ENCODE data around the gene UNC93B1.

DNA sequence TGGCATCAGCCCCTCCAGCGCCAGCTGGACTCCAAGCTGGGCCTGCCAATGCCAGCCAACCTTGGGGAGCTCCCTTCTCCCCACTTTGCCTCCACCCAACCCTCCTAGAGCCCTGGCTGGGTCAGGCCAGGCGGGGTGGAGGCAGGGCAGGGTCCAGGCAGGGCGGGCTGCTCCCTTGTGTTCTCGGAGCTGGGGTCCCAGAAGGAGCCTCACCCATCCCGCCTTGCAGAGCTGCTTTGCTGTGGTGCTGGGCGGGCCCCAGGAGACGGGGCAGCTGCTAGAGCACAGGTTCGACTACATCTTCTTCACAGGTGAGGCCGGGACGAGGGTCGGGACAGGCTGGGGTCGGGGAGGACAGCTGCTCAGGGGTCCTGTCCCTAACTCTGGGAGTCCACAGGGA is 15.6 kb upstream of the UNC93B1 start:
- TF ChIP-seq TAF1 (CRISPR knock-in tag; IDR thresholded peaks at IDR 0.05) (no peak), STAG1 (CRISPR knock-in tag; IDR thresholded peaks at IDR 0.05) (no peak), SRSF1 (optimal IDR thresholded peaks at IDR 0.05; ENCODE audit: low read depth, low read length) (no peak), SETDB1 (CRISPR knock-in tag; IDR thresholded peaks at IDR 0.05; ENCODE audit: borderline replicate concordance) (no peak), ZSCAN30 (CRISPR knock-in tag; IDR thresholded peaks at IDR 0.05) (no peak), SNAPC2 (CRISPR knock-in tag; IDR thresholded peaks at IDR 0.05) (no peak)
- TF ChIP-seq, protein P1, sequence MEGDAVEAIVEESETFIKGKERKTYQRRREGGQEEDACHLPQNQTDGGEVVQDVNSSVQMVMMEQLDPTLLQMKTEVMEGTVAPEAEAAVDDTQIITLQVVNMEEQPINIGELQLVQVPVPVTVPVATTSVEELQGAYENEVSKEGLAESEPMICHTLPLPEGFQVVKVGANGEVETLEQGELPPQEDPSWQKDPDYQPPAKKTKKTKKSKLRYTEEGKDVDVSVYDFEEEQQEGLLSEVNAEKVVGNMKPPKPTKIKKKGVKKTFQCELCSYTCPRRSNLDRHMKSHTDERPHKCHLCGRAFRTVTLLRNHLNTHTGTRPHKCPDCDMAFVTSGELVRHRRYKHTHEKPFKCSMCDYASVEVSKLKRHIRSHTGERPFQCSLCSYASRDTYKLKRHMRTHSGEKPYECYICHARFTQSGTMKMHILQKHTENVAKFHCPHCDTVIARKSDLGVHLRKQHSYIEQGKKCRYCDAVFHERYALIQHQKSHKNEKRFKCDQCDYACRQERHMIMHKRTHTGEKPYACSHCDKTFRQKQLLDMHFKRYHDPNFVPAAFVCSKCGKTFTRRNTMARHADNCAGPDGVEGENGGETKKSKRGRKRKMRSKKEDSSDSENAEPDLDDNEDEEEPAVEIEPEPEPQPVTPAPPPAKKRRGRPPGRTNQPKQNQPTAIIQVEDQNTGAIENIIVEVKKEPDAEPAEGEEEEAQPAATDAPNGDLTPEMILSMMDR (CRISPR knock-in tag; IDR thresholded peaks at IDR 0.05): no peak
- TF ChIP-seq, protein P2, sequence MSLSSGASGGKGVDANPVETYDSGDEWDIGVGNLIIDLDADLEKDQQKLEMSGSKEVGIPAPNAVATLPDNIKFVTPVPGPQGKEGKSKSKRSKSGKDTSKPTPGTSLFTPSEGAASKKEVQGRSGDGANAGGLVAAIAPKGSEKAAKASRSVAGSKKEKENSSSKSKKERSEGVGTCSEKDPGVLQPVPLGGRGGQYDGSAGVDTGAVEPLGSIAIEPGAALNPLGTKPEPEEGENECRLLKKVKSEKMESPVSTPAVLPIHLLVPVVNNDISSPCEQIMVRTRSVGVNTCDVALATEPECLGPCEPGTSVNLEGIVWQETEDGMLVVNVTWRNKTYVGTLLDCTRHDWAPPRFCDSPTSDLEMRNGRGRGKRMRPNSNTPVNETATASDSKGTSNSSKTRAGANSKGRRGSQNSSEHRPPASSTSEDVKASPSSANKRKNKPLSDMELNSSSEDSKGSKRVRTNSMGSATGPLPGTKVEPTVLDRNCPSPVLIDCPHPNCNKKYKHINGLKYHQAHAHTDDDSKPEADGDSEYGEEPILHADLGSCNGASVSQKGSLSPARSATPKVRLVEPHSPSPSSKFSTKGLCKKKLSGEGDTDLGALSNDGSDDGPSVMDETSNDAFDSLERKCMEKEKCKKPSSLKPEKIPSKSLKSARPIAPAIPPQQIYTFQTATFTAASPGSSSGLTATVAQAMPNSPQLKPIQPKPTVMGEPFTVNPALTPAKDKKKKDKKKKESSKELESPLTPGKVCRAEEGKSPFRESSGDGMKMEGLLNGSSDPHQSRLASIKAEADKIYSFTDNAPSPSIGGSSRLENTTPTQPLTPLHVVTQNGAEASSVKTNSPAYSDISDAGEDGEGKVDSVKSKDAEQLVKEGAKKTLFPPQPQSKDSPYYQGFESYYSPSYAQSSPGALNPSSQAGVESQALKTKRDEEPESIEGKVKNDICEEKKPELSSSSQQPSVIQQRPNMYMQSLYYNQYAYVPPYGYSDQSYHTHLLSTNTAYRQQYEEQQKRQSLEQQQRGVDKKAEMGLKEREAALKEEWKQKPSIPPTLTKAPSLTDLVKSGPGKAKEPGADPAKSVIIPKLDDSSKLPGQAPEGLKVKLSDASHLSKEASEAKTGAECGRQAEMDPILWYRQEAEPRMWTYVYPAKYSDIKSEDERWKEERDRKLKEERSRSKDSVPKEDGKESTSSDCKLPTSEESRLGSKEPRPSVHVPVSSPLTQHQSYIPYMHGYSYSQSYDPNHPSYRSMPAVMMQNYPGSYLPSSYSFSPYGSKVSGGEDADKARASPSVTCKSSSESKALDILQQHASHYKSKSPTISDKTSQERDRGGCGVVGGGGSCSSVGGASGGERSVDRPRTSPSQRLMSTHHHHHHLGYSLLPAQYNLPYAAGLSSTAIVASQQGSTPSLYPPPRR (CRISPR knock-in tag; IDR thresholded peaks at IDR 0.05; ENCODE audit: borderline replicate concordance): no peak
- TF ChIP-seq, protein P3, sequence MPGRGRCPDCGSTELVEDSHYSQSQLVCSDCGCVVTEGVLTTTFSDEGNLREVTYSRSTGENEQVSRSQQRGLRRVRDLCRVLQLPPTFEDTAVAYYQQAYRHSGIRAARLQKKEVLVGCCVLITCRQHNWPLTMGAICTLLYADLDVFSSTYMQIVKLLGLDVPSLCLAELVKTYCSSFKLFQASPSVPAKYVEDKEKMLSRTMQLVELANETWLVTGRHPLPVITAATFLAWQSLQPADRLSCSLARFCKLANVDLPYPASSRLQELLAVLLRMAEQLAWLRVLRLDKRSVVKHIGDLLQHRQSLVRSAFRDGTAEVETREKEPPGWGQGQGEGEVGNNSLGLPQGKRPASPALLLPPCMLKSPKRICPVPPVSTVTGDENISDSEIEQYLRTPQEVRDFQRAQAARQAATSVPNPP (CRISPR knock-in tag; IDR thresholded peaks at IDR 0.05): no peak
- TF ChIP-seq, protein P4, sequence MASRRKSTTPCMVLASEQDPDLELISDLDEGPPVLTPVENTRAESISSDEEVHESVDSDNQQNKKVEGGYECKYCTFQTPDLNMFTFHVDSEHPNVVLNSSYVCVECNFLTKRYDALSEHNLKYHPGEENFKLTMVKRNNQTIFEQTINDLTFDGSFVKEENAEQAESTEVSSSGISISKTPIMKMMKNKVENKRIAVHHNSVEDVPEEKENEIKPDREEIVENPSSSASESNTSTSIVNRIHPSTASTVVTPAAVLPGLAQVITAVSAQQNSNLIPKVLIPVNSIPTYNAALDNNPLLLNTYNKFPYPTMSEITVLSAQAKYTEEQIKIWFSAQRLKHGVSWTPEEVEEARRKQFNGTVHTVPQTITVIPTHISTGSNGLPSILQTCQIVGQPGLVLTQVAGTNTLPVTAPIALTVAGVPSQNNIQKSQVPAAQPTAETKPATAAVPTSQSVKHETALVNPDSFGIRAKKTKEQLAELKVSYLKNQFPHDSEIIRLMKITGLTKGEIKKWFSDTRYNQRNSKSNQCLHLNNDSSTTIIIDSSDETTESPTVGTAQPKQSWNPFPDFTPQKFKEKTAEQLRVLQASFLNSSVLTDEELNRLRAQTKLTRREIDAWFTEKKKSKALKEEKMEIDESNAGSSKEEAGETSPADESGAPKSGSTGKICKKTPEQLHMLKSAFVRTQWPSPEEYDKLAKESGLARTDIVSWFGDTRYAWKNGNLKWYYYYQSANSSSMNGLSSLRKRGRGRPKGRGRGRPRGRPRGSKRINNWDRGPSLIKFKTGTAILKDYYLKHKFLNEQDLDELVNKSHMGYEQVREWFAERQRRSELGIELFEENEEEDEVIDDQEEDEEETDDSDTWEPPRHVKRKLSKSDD (CRISPR knock-in tag; IDR thresholded peaks at IDR 0.05; ENCODE audit: low read depth): no peak
